ENCODE measurements around the gene SLC38A10.

SLC38A10 gene

DNA sequence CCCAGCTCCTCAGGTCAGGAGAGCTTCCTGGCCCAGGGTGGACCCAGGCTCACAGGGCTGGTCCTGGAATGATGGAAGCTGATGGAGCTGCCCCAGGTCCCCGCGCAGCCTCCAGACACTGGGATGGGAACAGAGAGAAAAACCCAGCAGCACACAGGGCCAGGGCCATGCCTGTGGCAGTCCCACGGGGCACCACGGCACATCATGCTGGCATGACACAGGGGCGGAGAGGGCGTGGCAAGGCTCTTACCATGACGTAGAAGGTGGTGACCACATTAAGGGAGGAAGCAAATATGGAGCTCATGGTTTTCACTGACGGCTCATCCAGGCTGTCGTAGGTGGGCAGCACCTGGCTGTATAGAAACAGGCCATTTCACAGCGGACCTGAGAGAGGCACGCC is 18.3 kb downstream of the SLC38A10 start:
- DNase-seq: no peak

DNA sequence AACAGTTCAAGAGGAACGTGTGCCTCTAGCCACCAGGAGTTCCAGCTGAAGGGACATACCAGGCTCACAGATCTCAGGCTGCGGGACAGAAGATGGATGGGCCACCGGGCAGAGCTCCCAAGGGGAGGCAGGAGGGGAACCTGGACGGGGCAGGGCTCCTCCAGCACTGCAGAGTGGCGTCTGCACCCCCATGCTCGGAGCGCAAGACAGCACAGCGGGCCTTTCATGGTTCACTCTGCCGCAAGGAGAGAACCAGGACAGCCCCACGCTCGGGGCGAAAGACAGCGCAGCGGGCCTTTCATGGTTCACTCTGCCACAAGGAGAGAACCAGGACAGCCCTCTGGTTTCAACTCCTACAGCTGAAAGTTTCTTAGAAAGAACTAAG is 20.6 kb downstream of the SLC38A10 start:
- DNase-seq: no peak

DNA sequence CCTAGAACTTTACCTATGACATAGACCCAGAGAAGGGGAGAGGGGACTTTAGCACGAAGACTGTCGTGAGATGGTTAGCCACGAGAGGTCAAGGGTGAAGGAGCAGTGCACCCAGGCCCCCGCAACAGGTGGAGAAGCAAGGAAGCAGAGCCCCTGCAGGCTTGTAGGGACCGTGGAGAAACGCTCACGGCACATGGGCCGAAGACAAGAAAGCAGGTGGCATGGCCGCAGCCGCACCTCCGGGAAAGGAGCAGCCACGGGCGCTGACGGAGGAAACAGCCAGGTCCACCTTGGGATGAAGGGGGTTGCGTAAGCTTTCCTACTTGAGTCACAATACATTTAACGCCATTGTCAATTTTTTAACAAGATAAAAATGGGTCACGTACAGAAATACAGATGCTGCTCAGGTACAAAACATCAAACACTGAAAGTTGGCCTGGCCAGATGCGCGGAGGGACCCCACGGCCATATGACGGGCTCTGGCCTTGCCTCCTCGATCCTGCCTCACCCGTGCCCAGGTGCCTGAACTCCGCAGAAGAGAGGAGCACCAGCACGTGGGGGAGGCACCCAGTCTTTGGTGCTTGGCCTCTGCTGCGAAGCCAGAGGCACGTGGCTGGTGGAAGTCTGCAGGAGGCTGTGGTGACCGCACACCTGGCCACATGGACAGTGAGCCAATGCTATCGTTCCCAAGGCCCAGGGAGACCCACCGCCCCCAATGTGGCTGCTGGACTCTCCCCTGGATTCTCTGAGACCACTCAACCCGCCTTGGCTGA is 21.2 kb downstream of the SLC38A10 start:
- no peak for DNase-seq

DNA sequence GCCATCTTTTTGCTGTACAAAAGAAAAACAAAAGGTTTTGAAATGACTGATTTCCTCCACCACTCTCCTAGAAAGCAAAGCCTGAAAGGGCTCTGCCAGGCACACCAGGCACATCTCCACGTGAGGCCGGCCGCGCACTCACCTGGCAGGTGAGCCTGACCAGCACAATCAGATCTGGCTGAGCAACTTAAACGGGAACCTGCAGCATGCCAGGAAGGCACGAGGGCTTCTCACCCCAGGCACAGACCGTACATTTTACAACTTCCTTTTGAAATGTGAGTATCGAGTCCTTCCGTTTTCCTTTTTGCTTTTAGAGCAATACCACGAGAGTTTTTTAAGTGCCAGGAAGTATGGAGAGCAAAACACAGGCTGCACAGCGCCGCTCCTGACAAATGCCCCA is 22.5 kb downstream of the SLC38A10 start:
- no peak for DNase-seq

DNA sequence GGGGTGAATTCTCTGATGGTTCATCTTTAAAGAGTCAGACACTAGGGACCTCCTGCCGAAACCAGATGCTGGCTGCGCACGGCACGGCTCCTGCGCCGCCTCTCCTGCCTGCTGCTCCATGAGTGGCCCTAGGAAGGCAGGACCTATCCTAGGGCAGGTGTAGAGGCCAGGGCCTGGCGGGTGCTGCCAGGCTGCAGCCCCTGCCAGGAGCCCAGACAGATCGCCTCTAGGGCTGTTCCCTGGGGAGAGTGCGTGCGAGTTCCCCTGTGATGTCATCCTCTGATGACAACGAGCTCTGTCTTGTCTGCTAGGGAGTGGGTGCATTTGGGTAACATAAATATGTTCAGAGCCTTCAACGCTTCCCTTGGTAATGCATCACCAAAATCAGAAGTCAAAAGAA is 23.9 kb downstream of the SLC38A10 start:
- DNase-seq: no peak

DNA sequence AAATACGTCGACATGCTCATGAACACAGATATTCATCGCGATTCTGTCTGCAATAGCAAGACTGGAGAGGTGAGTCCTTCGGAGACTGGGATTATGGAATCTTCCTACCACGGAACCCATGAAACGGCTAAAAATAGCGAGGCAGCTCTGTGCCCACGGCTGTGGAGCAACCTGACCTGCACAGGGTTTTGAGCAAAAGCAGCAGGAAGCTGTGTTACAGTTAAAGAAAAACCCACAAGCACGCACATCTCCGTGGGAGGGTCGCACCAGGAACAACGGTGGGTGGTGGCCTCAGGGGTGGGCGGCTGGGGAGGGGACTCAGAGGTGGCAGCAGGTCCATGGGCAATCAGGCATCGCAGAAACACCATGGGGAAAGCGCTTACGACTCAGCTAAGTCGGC is 24.8 kb downstream of the SLC38A10 start:
- no peak for DNase-seq

DNA sequence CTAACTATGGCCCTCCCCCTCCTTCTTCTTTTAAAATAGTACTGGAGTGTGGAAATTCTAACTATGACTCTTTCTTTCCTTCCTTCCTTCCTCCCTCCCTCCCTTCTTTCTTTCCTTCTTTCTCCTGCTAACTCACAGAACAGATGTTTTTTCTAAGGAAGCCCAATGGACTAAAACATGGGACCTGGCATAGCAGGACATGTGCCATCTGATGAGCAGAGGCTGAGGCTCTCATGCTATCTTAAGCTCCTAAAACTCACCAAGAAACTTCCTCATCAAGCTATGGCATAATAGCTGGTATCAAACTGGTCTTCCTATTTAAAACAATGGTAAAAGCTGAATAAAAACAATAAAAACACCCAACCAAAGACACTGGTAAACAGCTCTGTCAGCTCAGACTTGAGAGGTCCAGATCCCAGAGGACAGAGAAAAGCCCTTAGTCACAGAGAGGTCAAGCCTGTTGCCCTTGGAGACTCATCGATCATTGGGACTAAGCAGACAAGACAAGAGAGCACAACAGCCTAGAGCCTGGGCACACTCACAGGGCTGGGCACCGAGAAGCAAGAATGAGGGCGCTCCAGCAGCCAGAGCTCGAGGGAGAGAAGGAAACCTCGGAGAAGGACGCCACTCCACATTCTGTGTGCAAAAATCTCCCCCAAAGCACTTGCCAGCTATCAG is 27.6 kb downstream of the SLC38A10 start:
- peak in 4 of 14 donors; percentile 5 to 37 (median 16) for DNase-seq

DNA sequence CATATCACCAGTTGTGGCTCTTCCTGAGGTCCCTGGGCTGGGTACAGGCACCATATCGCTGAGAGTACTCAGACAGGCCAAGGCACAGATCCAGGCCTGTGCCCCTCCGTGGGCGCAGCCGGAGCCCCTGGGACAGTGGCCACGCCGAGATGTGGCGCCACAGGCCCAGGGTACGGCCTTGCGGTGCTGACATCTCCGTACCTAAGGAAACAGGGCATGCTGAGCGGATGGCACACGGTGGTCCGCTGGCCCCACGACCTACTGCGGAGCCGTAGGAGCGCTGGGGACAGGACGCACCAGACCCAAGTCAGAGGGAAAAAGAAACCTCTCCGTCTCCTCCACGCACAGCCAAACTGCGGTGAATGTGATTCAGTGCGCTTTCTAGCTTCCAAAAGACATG is 29.5 kb downstream of the SLC38A10 start:
- DNase-seq: no peak

DNA sequence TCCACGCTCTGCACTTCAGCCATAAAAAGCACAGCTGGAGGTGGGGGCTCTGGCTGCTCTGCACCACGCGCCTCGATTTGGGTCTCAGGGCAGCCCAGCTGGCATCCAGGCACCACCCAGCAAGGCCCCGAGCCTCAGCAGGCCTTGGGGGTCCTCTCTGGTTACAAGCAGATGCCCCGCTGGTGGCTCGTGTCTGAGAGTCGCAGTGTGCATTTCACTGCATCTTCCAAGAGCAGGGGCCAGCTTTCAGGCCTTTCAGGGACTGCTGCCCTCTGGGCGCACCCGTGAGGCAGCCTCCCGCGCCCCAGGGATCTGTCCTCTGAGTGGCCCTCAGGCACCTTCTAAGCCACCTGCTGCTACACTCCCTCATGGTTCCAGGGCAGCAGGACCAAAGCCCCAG is 30.5 kb downstream of the SLC38A10 start:
- no peak for DNase-seq

DNA sequence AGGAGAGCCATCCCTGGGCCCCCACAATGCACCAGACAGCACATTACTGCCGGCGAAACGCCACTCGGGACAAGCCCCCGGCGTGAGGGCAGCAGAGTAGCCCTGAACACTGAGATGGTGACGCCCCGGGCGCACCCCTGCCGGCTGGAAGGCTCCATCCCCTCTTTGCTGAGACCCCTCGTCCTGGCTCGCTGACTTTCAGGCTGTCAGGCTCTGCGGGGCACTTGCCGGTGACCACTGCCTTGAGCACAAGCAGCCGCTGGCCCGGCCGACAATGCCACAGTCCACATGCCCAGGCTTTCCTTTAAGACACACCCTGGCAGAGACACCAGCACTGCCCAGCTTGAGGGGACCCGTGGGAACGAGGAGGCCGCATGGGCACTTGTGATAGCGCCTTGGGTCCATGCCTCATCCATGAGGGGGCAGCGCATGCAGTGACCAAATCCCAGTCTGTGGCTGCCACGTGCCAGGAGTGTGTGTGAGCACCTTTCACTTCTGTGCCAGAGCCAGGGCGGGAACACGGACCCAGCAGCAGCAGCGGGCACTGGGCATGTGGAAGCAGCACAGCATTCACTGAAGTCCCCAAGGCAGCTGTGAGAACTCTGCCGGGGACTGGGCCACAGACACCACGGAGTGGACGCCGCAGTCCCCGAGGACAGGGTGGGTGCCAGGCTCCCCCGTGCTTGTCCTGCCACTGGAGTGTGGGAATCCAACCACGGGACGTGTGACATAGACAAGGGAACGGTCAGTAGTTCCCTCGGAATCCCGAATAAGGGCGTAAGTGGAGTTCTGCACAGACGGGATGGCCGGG is 31.5 kb downstream of the SLC38A10 start:
- DNase-seq: no peak

DNA sequence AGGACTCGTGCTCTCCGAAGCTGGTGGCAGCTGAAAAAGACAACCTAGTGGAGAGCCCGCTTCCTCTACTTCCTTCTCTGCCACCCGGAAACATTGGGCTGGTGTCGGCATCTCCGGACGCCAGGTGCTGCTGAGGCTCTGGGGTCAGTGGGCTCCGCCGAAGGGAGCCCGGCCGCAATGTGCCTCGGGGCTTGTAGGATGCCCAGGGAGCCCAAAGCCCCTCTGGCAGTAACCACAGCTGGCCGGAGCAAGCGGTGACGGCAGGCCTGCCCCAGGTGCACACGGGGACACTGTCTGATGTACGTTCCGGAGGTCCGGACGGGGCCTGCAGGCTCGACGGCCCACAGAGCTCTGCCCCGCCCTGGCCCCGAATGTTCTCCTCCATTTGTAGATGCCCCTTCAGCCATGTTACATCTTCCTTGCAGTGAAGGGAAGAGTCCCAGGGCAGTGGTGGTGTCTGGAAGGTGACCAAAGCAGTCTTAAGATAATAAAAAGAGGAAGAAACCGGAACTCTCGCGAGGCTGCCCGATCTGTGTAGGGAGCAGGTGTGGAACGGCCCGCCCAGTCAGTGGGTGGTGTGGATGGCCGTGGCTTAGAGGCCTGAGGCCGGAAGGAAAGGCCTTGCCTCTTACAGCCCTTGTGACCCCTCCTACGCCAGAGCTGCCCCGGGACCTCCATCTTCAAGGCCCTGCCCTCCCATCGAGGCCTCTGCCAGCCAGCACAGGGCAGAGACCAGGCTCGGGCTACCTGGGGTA is 33.3 kb downstream of the SLC38A10 start:
- DNase-seq: no peak

DNA sequence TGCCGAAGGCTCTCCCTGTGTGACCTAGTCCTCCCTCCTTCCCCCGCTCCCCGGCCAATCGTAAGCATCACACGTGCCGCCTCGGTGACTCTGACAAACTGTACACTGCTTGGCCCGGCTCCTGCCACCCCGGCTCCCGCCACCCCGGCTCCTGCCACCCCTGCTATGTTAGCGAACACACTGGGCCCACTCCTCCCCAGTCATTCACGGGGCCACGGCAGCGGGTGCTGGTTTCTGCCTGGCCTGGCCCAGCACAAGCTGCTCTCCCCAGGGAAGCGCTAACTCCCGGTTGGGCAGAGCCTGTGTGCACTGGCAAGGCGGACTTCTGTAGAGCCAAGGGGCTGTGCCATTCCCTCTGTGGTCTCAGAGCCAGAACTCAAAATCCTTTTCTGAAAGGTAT is 34.0 kb downstream of the SLC38A10 start:
- no peak for DNase-seq

DNA sequence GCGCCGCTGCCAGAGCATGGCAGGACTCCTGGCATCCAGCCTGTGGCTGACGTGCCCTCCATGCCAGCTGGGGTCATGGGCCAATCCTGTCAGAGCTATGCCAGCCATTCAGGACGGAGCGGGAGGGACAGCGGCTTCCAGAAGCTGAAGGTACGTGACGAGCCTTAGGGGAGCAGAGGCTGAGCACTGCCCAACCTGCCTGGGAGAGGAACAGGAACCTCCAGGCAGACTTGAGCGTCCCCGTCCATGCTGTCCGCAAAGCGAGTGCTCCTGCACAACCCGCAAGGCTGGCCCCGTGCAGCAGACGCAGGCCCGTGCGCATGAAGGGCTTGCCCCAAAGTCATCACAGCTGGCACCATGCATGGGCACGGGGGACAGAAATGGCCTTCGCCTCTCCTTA is 34.5 kb downstream of the SLC38A10 start:
- DNase-seq: no peak

DNA sequence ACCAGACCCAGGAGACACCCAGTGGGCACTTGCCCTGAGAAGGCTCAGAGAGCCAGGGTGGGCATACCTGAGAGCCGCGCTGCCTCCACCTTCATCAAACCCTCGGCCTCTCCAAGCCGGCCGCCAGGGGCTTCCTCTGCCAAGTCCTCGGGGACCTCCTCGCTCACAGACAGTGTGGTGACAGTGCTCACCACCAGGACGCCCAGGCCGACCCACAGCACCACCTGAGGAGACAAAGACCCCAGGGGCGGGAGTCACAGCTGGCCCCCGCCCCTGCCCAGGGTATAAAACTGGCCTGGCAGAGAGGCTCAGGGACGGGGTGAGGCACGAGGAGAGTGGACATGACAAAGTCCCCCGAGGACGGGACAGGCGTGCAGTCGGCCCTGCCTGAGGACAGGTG is 34.9 kb downstream of the SLC38A10 start:
- DNase-seq: no peak

DNA sequence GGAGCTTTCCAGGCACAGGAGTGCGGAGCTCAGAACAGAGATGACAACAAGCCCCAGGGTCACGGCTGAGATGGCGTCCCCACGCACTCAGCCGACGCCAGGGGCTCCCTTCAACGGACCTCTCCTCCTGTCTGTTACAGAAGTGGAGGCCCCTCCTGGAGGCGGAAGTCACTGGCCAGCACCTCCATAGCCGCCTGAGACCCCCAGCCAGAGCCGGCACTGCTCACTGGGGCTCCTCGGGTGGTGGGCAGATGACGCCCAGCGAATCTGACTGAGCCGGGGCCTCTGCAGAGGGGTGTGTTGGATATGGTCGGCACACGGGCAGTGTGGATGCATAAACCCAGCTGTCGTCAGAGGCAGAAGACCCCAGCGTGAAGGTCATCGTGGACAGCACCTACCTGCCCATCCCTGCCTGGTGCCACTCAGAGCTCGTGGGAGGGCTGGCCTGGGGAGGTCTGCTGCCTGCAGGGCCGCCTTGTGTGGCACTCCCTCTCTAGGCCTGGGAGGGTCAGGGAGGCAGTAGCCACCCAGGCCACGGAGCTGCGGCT is 36.0 kb downstream of the SLC38A10 start:
- no peak for DNase-seq

DNA sequence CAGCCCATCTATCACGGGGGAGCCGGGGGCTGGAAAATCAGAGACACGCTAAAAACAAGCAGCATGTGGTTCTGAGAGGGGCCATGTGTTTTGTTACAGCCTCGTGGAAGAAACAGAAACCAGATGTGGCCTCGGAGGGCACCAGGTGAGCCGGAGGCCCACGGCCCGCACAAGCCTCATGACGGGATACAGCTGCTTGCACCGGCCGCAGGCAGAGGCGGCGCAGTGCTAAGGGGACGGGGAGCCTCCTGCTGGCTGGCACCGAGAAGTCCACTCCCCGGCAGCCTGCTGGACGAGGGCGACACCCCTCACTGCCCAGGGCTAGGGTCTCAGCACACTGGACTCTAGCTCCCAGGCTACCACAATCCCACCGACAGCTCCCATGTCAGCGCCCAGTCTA is 36.8 kb downstream of the SLC38A10 start:
- no peak for DNase-seq

DNA sequence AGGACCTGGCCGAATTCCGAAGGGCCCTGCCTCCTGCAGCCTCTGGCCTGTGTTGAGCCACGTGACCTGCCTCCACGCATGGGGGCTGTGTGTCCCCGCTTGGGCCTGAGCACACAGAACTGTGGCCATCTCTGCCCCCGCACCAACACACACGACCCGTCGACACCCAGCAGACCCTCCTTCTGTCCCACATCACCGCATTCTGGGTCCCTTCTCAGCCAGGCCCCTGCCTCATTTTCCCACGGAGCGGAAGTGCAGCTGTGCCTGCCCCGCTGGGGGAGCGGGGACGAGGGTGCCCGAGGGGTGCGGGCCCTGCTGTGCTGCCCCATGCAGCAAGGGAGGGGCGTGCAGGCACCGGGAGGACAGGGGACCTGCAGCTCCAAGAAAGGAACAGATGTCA is 37.6 kb downstream of the SLC38A10 start:
- no peak for DNase-seq

DNA sequence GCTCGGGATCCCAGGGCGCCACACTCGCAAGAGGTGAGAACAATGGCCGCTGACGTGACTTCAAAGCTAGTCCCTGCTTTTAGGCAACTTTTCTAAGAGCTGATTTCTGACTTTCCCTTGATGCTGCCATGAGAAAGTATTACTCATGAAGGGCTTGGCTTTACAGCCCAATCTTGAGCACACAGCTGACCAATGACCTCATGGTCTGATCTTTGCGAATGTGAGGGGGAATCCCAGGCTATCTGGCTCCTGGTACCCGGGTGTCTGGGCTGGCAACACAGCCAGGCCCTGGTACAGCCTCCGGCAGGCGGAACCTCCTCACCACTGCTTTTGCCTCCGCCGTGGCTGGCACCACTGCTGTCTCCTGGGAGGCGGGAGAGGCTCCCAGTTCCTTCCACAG is 38.5 kb downstream of the SLC38A10 start:
- DNase-seq: peak in 2 of 14 donors; percentile 4 to 24

DNA sequence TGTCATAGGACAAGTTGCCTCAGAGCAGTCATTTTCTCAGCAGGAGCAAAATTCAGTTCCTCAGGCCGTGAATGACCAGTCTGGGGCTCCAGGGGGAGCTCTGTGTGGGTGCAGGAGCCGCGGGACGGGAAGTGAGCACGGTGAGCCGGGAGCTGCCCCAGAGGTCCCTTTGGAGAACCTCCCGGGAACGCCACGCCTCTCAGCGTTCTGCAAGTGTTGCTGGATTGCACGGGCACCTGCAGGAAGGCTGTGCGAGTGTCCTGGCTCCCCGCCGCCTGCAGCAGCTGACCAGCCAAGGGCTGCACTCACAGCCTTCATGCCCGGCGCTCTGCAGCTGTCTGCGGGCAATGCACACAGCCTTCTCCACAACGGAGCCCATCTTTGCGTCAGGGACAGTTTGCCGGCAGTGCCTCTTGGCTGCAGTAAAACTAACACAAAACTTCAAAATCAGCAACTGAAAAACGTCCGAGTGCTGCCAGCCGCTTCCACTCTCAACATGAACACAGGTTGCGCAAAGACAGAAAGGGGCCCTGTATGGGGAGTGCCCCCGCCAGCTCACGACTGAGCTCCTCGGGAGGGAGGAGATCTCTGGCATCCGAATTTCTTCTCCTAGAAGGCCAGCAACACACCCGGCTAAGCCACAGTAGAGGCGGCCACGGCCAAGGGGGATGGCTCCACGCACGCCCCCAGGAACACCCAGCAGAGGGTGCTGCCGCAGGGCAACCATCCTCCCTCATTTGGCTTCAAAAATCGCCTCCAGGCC is 40.0 kb downstream of the SLC38A10 start:
- DNase-seq: peak in 9 of 14 donors; percentile 21 to 61 (median 38)

DNA sequence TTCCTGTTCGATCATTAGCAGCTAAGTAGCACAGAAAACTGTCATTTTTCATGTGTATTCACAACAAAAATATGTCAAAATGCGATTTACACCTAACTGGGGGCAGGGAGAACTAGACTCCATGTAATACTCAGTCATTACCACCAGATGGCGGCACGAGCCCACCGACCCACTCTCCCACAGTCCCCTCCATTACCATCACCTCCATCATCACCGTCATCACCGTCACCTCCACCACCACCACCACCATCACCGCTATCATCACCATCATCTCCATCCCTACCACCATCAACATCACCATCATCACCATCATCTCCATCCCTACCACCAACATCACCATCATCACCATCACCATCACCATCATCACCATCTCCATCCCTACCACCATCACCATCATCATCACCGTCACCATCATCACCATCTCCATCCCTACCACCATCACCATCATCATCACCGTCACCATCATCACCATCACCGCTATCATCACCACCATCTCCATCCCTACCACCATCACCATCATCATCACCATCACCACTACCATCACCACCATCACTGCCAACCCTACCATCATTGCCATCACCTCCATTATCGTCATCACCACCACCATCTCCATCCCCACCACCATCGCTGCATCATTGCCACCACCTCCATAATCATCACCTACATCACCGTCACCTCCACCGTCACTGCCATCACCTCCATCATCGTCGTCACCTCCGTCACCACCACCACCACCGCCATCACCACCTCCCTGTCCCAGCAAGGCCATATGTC is 41.6 kb downstream of the SLC38A10 start:
- DNase-seq: peak in 5 of 14 donors; percentile 16 to 47 (median 39)

DNA sequence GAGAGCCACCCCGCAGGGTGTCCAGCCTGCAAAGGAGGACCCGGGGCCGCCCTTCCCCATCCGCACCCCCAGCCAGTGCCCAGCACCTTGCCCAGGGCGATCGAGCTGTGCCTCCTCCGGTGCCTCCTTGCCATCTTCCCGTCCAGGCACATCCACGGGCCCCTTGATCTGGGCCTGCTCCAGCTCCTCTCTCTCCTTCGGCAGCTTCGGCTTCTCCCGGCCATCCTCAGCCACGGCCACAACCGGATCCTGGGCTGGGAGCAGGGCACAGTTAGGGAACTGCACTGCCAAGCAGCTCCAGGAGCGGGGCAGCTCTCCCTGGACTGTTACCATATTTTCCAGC is 42.1 kb downstream of the SLC38A10 start:
- no peak for DNase-seq
